GM18498 (cell line): Measurements from ENCODE around the gene BBX.
A peak's percentile ranks its signal among the peaks of the same experiment; 100 is the strongest.
"Not testable (repeated sequence)": the region's sequence is repeated elsewhere in the genome, so short reads cannot be mapped to it uniquely, and the experiment has no call there.

ENCODE experiments used
- ATAC-seq: cut with Tn5 transposase; IDR thresholded peaks from one replicate; pipeline ENCODE4 v1.9.1; 2021; ENCODE audit warnings: mild to moderate bottlenecking, moderate library complexity; ENCODE audit not compliant: unreplicated experiment

The BBX gene

GRCh38 chr3:107680698-107681097 is 157.9 kb downstream of the BBX start:
- no peak for ATAC-seq

- no peak for ATAC-seq
Measured at GRCh38 chr3:107681396-107681795, 158.6 kb downstream of the BBX start.

- no peak for ATAC-seq
Measured at GRCh38 chr3:107682580-107682979, 159.8 kb downstream of the BBX start.

- no peak for ATAC-seq
Measured at GRCh38 chr3:107683447-107683846, 160.7 kb downstream of the BBX start.

GRCh38 chr3:107684431-107684925 is 161.7 kb downstream of the BBX start:
- ATAC-seq = no peak

- ATAC-seq = no peak
Measured at GRCh38 chr3:107685383-107685782, 162.6 kb downstream of the BBX start.

GRCh38 chr3:107687056-107687581 is 164.4 kb downstream of the BBX start:
- ATAC-seq = no peak

GRCh38 chr3:107689355-107689754 is 166.6 kb downstream of the BBX start:
- no peak for ATAC-seq

- ATAC-seq = peak; percentile 60
Measured at GRCh38 chr3:107690522-107691138, 167.9 kb downstream of the BBX start.

- ATAC-seq = not testable (repeated sequence)
Measured at GRCh38 chr3:107691984-107692383, 169.2 kb downstream of the BBX start.

GRCh38 chr3:107697348-107697747 is 174.6 kb downstream of the BBX start:
- not testable (repeated sequence) for ATAC-seq

GRCh38 chr3:107697855-107698254 is 175.1 kb downstream of the BBX start:
- not testable (repeated sequence) for ATAC-seq

GRCh38 chr3:107699682-107700081 is 176.9 kb downstream of the BBX start:
- ATAC-seq = no peak

- ATAC-seq = no peak
Measured at GRCh38 chr3:107701299-107701698, 178.5 kb downstream of the BBX start.

GRCh38 chr3:107704477-107704876 is 181.7 kb downstream of the BBX start:
- ATAC-seq = no peak

GRCh38 chr3:107705046-107705445 is 182.3 kb downstream of the BBX start:
- no peak for ATAC-seq

- ATAC-seq = no peak
Measured at GRCh38 chr3:107710851-107711250, 188.1 kb downstream of the BBX start.

- no peak for ATAC-seq
Measured at GRCh38 chr3:107716734-107717133, 194.0 kb downstream of the BBX start.

- no peak for ATAC-seq
Measured at GRCh38 chr3:107718547-107718946, 195.8 kb downstream of the BBX start.

GRCh38 chr3:107727102-107727501 is 204.3 kb downstream of the BBX start:
- ATAC-seq = no peak

- ATAC-seq = no peak
Measured at GRCh38 chr3:107729686-107730085, 206.9 kb downstream of the BBX start.

- ATAC-seq = no peak
Measured at GRCh38 chr3:107734317-107734716, 211.6 kb downstream of the BBX start.

GRCh38 chr3:107737914-107738313 is 215.2 kb downstream of the BBX start:
- no peak for ATAC-seq
